Right renal cortex interstitium (tissue), 3 donors: ENCODE results near the gene DDX41. TPM values are rescaled to one million over a fixed set of nuclear protein-coding genes. Genes with fewer than 3 reads are reported as not detected.

ENCODE experiments used
- DNase-seq, 3 donors: peaks; one replicate each; pipeline ENCODE4 v3.0.0-alpha.2; 2013; ENCODE audit warnings: low read depth in 3 of 3, low spot score in 2 of 3
- polyA plus RNA-seq, 3 donors: library from polyadenylated mRNA; unstranded; fragments of 120-200 nt; gene quantifications; one replicate each; pipeline ENCODE4 v1.2.1, GENCODE V29; 2013; ENCODE audit not compliant: insufficient read length in 3 of 3

DDX41 gene
- polyA plus RNA-seq, 3 donors: 93.0 to 105 (median 96.6) TPM

- DNase-seq: no peak
Observed at GRCh38 chr5:177471610-177472356, 45.0 kb downstream of the DDX41 start.

GRCh38 chr5:177470759-177471536, 45.8 kb downstream of the DDX41 start:
- no peak for DNase-seq

DNA sequence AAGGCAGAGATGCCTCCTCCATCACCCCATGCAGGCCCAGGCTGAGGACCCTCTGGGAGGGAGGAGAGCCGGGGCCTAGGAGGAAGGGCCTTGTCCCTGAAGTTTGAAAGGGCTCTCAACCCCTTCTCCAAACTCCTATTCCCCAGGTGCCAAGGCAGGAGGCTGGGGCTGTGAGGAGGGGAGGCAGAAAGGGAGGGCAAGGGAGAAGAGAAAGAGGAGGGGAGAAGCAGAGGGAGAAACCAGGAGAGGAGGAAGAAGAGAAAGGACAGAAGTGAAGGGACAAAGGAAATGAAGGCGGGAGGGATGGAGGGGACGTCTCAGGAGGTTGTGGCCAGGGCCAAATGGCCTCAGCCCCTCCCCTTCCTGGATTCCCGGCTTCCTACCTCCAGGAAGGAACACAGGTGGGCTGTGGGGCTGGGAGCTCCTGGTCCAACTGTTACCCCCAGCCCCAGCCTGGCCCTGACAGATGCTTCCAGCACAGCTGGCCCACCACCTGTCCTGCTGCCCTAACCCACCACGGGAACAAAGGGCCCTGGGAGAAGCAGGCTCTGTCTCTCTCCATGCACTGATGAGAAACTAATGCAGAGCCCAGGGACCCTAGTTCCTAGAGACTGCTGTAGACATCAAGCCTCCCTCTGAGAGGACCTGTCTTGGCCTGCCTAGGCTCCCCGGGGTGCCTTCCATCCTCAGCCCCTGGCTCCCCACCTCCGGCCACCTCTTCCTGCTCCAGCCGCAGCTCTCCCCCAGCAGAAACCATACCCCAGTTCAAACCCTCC, 46.8 kb downstream of the DDX41 start:
- DNase-seq: no peak

GRCh38 chr5:177468685-177469628, 47.8 kb downstream of the DDX41 start:
- DNase-seq: no peak

GRCh38 chr5:177468329-177468684, 48.5 kb downstream of the DDX41 start:
- no peak for DNase-seq

GRCh38 chr5:177467436-177467835, 49.3 kb downstream of the DDX41 start:
- no peak for DNase-seq

DNA sequence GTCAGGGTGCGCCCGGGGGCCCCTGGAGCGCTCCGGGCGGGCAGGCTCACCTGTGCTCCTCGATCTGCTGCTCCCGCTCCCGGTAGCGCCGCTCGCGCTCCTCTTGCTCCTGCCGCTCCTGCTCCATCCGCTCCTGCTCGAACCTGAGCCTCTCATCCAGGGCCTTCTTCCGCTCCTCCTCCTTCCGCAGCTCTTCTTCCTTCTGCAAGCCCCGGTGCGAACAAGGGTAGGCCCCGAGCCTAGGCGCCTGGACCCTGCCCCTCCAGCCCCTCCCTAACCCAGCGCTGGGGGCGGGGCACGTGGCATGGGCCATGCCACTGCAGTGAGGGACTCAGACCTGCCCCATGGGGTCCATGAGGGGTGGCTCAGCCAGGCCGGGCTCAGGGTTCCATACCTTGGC, 49.9 kb downstream of the DDX41 start:
- no peak for DNase-seq

GRCh38 chr5:177465044-177465443, 51.7 kb downstream of the DDX41 start:
- no peak for DNase-seq

DNA sequence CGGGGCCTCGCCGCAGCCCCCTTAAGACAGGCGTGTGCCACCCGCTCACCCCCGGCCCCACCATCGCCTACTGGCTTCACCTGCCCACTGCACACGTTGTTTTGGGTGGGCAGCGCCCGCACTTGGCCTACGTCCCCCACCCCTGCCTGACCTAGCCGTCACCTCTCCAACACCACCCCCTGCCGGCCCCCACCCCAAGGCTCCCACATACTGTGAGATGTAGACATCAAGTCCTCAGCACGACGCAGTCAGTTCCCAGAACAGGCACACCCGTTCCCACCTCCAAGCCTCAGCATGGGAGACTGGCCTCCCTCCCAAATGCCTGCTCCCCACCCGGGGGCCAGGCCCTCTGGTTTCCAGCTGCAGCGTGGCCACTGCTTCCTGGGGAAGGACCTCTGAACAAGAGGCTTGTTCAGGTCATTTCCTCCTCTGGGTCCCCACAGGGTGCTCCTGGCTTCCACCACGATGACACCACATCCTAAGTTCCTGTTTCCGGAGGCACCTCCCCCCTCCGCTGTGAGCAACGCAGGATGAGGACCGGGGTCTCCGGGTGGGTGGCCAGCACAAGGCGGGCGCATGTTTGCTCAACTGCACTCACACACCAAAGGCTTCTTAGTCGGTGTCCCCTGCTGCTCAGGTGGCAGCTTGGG, 54.6 kb downstream of the DDX41 start:
- DNase-seq: no peak

Other genes starting within 250 kb of the DDX41 start
- gene RAB24, start 213.2 kb downstream of the DDX41 start, polyA plus RNA-seq: 10 to 100 TPM; 22.9 to 30.9 (median 25.7) TPM
- 100 to 1,000 TPM; 105 to 139 (median 112) TPM for gene PRELID1, start 213.2 kb downstream of the DDX41 start, polyA plus RNA-seq
- 10 to 100 TPM in 2 of 3 donors, 1 to 10 TPM in 1; 9.8 to 11.4 (median 10.5) TPM for gene MXD3, start 205.1 kb downstream of the DDX41 start, polyA plus RNA-seq
- gene LMAN2, start 165.3 kb downstream of the DDX41 start, polyA plus RNA-seq: 100 to 1,000 TPM; 128 to 136 (median 131) TPM
- gene RGS14, start 159.0 kb downstream of the DDX41 start, polyA plus RNA-seq: 10 to 100 TPM; 10.5 to 15.8 (median 11.8) TPM
- gene SLC34A1, start 132.5 kb downstream of the DDX41 start, polyA plus RNA-seq: 100 to 1,000 TPM; 118 to 190 (median 157) TPM
- gene PFN3, start 116.3 kb downstream of the DDX41 start, polyA plus RNA-seq: under 1 TPM; 0.47 to 0.72 (median 0.67) TPM
- 1 to 10 TPM; 3.5 to 6.4 (median 4.6) TPM for gene F12, start 107.4 kb downstream of the DDX41 start, polyA plus RNA-seq
- 10 to 100 TPM; 20.3 to 26.2 (median 23.3) TPM for gene GRK6, start 90.3 kb downstream of the DDX41 start, polyA plus RNA-seq
- 1 to 10 TPM in 1 of 3 donors, under 1 TPM in 2; 0.95 to 1.1 (median 0.97) TPM for gene PRR7, start 70.1 kb downstream of the DDX41 start, polyA plus RNA-seq
- gene DBN1, start 43.3 kb downstream of the DDX41 start, polyA plus RNA-seq: 100 to 1,000 TPM; 171 to 177 (median 175) TPM
- 10 to 100 TPM; 62.4 to 72.7 (median 69.0) TPM for gene PDLIM7, start 19.4 kb downstream of the DDX41 start, polyA plus RNA-seq
- 1 to 10 TPM; 3.3 to 4.3 (median 3.8) TPM for gene DOK3, start 7.1 kb downstream of the DDX41 start, polyA plus RNA-seq
- 10 to 100 TPM; 60.9 to 65.2 (median 61.1) TPM for gene FAM193B, start 37.6 kb upstream of the DDX41 start, polyA plus RNA-seq
- 100 to 1,000 TPM; 150 to 186 (median 177) TPM for gene TMED9, start 75.2 kb upstream of the DDX41 start, polyA plus RNA-seq
- 10 to 100 TPM; 19.3 to 20.4 (median 20.3) TPM for gene B4GALT7, start 83.2 kb upstream of the DDX41 start, polyA plus RNA-seq